ENCODE data around the gene OPN1MW3. TPM values are rescaled to one million over a fixed set of nuclear protein-coding genes. Genes with fewer than 3 reads are reported as not detected.
"Not testable (repeated sequence)": the region's sequence is repeated elsewhere in the genome, so short reads cannot be mapped to it uniquely, and the experiment has no call there.

Gene OPN1MW3
- total RNA-seq, 1 donor from 2014 or later: not detected

DNA sequence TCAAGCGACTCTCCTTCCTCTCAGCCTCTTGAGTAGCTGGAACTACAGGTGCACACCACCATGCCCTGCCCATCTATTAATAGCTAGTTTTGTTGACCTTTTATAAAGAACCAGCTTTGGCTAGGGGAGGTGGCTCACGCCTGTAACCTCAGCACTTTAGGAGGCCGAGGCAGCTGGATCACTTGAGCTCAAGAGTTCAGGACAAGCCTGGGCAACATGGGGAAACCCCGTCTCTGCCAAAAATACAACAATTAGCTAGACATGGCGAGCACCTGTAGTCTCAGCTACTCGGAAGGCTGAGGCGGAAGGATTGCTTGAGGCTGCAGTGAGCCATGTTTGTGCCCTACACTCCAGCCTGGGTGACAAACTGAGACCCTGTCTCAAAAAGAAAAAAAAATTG, 40.9 kb downstream of the OPN1MW3 start:
- intact Hi-C loops (cut with DNase I): no loop called here
- no peaks in the 10 kb centered on the region for H3K27me3 ChIP-seq
- H3K36me3 ChIP-seq: no peaks in the 10 kb centered on the region
- H3K27ac ChIP-seq: no peak overlapping the region
- no peak overlapping the region for H3K4me3 ChIP-seq
- DNase-seq (no peak), ATAC-seq (no peak)
- TF ChIP-seq, protein P1, sequence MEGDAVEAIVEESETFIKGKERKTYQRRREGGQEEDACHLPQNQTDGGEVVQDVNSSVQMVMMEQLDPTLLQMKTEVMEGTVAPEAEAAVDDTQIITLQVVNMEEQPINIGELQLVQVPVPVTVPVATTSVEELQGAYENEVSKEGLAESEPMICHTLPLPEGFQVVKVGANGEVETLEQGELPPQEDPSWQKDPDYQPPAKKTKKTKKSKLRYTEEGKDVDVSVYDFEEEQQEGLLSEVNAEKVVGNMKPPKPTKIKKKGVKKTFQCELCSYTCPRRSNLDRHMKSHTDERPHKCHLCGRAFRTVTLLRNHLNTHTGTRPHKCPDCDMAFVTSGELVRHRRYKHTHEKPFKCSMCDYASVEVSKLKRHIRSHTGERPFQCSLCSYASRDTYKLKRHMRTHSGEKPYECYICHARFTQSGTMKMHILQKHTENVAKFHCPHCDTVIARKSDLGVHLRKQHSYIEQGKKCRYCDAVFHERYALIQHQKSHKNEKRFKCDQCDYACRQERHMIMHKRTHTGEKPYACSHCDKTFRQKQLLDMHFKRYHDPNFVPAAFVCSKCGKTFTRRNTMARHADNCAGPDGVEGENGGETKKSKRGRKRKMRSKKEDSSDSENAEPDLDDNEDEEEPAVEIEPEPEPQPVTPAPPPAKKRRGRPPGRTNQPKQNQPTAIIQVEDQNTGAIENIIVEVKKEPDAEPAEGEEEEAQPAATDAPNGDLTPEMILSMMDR (IDR thresholded peaks at IDR 0.05): no peak
- no peaks in the 10 kb centered on the region for H3K9me3 ChIP-seq
- no peaks in the 10 kb centered on the region for H3K4me1 ChIP-seq

GRCh38 chrX:154300816-154301215, 43.4 kb downstream of the OPN1MW3 start:
- ATAC-seq: peak; percentile 47

DNA sequence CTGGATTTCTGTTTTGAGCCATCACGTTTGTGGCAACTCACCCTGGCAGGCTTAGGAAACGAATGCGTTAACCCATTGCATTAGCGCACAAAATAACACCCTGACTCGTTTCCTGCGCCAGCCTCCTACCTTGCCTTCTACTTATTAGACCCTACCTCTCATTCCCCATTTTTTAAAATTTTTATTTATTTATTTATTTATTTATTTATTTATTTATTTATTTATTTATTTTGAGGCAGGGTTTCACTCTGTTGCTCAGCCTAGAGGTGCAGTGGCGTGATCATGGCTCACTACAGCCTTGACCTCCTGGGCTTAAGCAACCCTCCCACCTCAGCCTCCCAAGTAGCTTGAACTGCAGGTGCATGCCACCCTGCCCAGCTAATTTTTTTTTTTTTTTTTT, 45.6 kb downstream of the OPN1MW3 start:
- H3K4me3 ChIP-seq; H3K36me3 ChIP-seq; H3K4me1 ChIP-seq; H3K27ac ChIP-seq; DNase-seq; H3K9me3 ChIP-seq; intact Hi-C loops (cut with DNase I); H3K27me3 ChIP-seq; ATAC-seq: not testable (repeated sequence)

More at GRCh38 chrX:154300816-154301215, 43.4 kb downstream of the OPN1MW3 start:
- intact Hi-C loops (cut with DNase I): no loop called here
- TF ChIP-seq, protein P1 (IDR thresholded peaks at IDR 0.05): no peak
- H3K4me1 ChIP-seq: no peaks in the 10 kb centered on the region
- DNase-seq: no peak
- no peak overlapping the region for H3K27ac ChIP-seq
- H3K9me3 ChIP-seq: no peaks in the 10 kb centered on the region
- H3K27me3 ChIP-seq: no peaks in the 10 kb centered on the region
- H3K4me3 ChIP-seq: no peak overlapping the region
- H3K36me3 ChIP-seq: no peaks in the 10 kb centered on the region

DNA sequence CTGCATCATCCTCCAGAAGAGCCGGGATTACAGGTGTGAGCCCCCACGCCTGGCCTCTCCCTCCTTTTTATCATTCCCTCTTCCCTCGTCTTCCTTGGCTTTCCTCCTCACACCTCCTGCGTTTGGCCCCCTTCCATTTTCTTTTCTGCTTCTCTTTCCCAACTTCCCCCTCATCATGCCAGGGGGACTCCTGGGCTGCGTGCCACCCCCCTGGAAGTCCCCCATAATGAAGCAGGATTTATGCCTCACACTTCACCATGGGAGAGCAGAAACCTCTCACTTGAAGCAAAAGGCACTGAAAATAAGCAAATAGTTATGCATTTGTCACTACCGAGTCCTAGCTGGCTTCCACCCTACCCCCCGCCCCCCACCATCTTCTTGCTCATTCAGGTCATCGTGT, 46.1 kb downstream of the OPN1MW3 start:
- no peaks in the 10 kb centered on the region for H3K4me1 ChIP-seq
- intact Hi-C loops (cut with DNase I): no loop called here
- no peak overlapping the region for H3K27ac ChIP-seq
- TF ChIP-seq, protein P1 (IDR thresholded peaks at IDR 0.05): no peak
- no peak overlapping the region for H3K4me3 ChIP-seq
- no peak for ATAC-seq
- DNase-seq: no peak
- no peaks in the 10 kb centered on the region for H3K27me3 ChIP-seq
- no peaks in the 10 kb centered on the region for H3K9me3 ChIP-seq
- no peaks in the 10 kb centered on the region for H3K36me3 ChIP-seq

DNA sequence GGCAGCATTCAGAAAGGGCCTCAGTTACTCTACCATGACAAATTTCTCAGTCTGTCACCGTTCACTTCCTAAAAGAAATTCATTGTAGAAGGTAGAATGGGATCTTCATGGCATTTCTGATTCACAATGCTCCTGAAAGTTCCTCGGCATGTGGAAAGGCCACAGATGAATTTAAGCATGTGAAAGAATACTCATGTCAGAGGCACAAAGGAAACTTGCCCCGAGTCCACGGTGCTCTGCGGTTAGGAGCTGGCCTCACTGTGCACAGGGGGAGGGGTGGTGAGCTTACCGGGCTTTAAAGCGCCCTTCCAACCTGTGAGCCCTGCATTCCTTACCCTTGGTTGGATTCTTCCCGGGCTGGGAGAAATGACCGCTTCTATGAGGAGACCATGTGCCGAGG, 47.5 kb downstream of the OPN1MW3 start:
- TF ChIP-seq, protein P1 (IDR thresholded peaks at IDR 0.05): no peak
- intact Hi-C loops (cut with DNase I): no loop called here
- no peak overlapping the region for H3K4me3 ChIP-seq
- no peaks in the 10 kb centered on the region for H3K4me1 ChIP-seq
- no peak overlapping the region for H3K27ac ChIP-seq
- no peaks in the 10 kb centered on the region for H3K27me3 ChIP-seq
- DNase-seq: no peak
- no peak for ATAC-seq
- H3K9me3 ChIP-seq: no peaks in the 10 kb centered on the region
- no peaks in the 10 kb centered on the region for H3K36me3 ChIP-seq

- H3K4me3 ChIP-seq: no peak overlapping the region
- no peaks in the 10 kb centered on the region for H3K36me3 ChIP-seq
- no peaks in the 10 kb centered on the region for H3K27me3 ChIP-seq
- peak; percentile 46 for ATAC-seq
- intact Hi-C loops (cut with DNase I): no loop called here
- DNase-seq: no peak
- no peaks in the 10 kb centered on the region for H3K4me1 ChIP-seq
- no peaks in the 10 kb centered on the region for H3K9me3 ChIP-seq
- TF ChIP-seq, protein P1 (IDR thresholded peaks at IDR 0.05): no peak
- no peak overlapping the region for H3K27ac ChIP-seq
Measured at GRCh38 chrX:154305541-154306205, 48.3 kb downstream of the OPN1MW3 start.
